ENCODE results near the gene TSHR. TPM values are rescaled to one million over a fixed set of nuclear protein-coding genes. Genes with fewer than 3 reads are reported as not detected.

TSHR gene
- total RNA-seq, 1 experiment from 2014 or later = not detected

DNA sequence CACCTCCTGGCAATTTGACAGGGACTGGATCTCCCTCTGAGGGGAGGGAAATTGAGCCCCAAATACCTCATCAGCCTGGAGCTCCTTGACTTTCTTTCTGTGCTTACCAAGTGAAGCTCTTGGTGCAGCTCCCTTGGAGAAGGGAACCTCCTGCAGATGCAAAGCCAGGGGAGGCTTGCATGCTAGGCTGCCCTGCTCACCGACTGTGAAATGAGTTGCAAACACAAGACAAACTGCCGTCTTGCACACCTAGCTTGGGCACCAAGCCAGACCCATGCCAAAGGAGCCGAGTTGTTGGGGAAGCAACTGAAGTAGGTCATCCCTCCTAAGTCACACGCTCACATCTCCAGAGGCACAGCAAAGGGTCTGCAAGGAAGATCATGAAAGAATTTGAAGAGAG is 170.1 kb downstream of the TSHR start:
- Histone ChIP-seq H3K9ac (ENCODE audit: low read length) (no peak overlapping the region), H3F3A (ENCODE audit: low read length, unreplicated experiment) (no peaks in the 10 kb centered on the region), H3K27me3 (ENCODE audit: low read length) (no peaks in the 10 kb centered on the region), H3K79me2 (ENCODE audit: low read length) (no peaks in the 10 kb centered on the region), H3K36me3 (ENCODE audit: low read depth, low read length) (no peaks in the 10 kb centered on the region; the same call in 1 of the 2 replicates), H3K27ac (ENCODE audit: low read length) (no peak overlapping the region), H4K20me1 (ENCODE audit: low read length) (no peaks in the 10 kb centered on the region), H3K9me3 (ENCODE audit: low read length) (no peaks in the 10 kb centered on the region), H3K9me2 (replicated peaks; ENCODE audit: low read length) (0 out of 2 replicates have a peak, but pooled peaks cover 2% of the 10 kb centered on the region), H3K4me2 (ENCODE audit: low read length) (no peak overlapping the region), H2AFZ (ENCODE audit: low read length) (no peak overlapping the region), H3K4me3 (ENCODE audit: low read length) (no peak overlapping the region), H3K4me1 (ENCODE audit: insufficient read depth, low read length) (no peaks in the 10 kb centered on the region)
- CTCF ChIA-PET = no interaction called here
- BruUV-seq (replicated peaks) = no TSS peak
- DNase-seq (no peak), ATAC-seq (no peak)
- intact Hi-C loops (cut with micrococcal nuclease) = no loop called here
- POLR2A ChIA-PET (ENCODE audit: unreplicated experiment) = no interaction called here
- TF ChIP-seq EZH2 (IDR thresholded peaks at IDR 0.05; ENCODE audit: low read length, unreplicated experiment) (no peak), EZH2phosphoT487 (IDR thresholded peaks at IDR 0.05; ENCODE audit: borderline replicate concordance, low read length) (no peak)
- TF ChIP-seq, protein P1, sequence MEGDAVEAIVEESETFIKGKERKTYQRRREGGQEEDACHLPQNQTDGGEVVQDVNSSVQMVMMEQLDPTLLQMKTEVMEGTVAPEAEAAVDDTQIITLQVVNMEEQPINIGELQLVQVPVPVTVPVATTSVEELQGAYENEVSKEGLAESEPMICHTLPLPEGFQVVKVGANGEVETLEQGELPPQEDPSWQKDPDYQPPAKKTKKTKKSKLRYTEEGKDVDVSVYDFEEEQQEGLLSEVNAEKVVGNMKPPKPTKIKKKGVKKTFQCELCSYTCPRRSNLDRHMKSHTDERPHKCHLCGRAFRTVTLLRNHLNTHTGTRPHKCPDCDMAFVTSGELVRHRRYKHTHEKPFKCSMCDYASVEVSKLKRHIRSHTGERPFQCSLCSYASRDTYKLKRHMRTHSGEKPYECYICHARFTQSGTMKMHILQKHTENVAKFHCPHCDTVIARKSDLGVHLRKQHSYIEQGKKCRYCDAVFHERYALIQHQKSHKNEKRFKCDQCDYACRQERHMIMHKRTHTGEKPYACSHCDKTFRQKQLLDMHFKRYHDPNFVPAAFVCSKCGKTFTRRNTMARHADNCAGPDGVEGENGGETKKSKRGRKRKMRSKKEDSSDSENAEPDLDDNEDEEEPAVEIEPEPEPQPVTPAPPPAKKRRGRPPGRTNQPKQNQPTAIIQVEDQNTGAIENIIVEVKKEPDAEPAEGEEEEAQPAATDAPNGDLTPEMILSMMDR (conservative IDR thresholded peaks at IDR 0.05; ENCODE audit: low read depth, low read length) = no peak

DNA sequence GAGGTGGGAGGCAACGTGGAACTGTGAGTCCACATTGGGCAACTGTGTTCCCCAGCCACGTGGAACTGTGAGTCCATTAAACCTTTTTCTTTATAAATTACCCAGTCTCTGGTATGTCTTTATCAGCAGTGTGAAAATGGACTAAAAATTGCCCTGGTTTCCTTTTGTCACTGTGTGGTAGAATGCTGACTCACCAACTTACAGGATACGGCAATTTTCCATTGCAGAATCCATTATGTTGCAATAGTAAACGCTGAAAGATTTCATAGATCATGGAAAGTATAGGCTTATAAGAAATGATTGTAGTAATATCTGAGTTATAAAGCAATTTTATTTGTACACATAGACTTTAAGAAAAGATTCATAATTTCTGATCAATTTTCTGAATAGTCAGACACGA is 172.4 kb downstream of the TSHR start:
- DNase-seq = no peak
- no peak overlapping the region for H3K4me2 ChIP-seq (ENCODE audit: low read length)
- no peak overlapping the region for H3K27ac ChIP-seq (ENCODE audit: low read length)
- no TSS peak for BruUV-seq (replicated peaks)
- H3K9ac ChIP-seq (ENCODE audit: low read length) = no peak overlapping the region
- ChIA-PET POLR2A (ENCODE audit: unreplicated experiment) (no interaction called here), CTCF (no interaction called here)
- ATAC-seq = no peak
- TF ChIP-seq EZH2phosphoT487 (IDR thresholded peaks at IDR 0.05; ENCODE audit: borderline replicate concordance, low read length) = no peak
- no peak for TF ChIP-seq EZH2 (IDR thresholded peaks at IDR 0.05; ENCODE audit: low read length, unreplicated experiment)
- TF ChIP-seq, protein P1 (conservative IDR thresholded peaks at IDR 0.05; ENCODE audit: low read depth, low read length) = no peak
- H3F3A ChIP-seq (ENCODE audit: low read length, unreplicated experiment) = no peaks in the 10 kb centered on the region
- H3K36me3 ChIP-seq (ENCODE audit: low read depth, low read length) = no peaks in the 10 kb centered on the region; the same call in 1 of the 2 replicates
- no peaks in the 10 kb centered on the region for H3K9me3 ChIP-seq (ENCODE audit: low read length)
- H3K4me3 ChIP-seq (ENCODE audit: low read length) = no peak overlapping the region
- H4K20me1 ChIP-seq (ENCODE audit: low read length) = no peaks in the 10 kb centered on the region
- H3K9me2 ChIP-seq (replicated peaks; ENCODE audit: low read length) = no peaks in the 10 kb centered on the region
- H3K79me2 ChIP-seq (ENCODE audit: low read length) = no peaks in the 10 kb centered on the region
- intact Hi-C loops (cut with micrococcal nuclease) = loop anchor here (2.0 kb wide), 1 partner anchor 21 kb away; no protein-coding TSS in a partner anchor
- H2AFZ ChIP-seq (ENCODE audit: low read length) = no peak overlapping the region
- no peaks in the 10 kb centered on the region for H3K4me1 ChIP-seq (ENCODE audit: insufficient read depth, low read length)
- peaks cover 5% of the 10 kb centered on the region; the same call in 1 of the 2 replicates for H3K27me3 ChIP-seq (ENCODE audit: low read length)

DNA sequence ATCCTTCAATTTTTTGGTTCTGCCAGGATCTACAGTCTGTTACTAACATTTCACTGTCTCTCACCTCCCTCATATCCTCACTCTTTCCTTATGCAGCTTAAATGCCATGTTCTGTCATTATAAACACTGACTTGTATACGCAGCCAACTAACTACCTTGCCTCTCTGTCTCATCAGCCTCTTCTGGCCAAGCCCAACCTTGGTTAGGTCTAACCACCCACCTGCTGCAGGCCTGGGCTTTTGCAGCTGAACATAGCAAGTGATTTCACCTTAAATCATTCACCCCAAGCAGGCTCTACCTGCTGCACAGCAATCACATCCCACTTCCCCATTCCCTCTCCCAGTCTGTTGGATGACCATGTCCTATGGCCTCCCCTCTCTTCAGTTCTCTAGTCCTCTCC is 173.8 kb downstream of the TSHR start:
- Histone ChIP-seq H3K4me1 (ENCODE audit: insufficient read depth, low read length) (no peaks in the 10 kb centered on the region), H2AFZ (ENCODE audit: low read length) (no peak overlapping the region), H4K20me1 (ENCODE audit: low read length) (no peaks in the 10 kb centered on the region), H3F3A (ENCODE audit: low read length, unreplicated experiment) (no peaks in the 10 kb centered on the region), H3K9me3 (ENCODE audit: low read length) (no peaks in the 10 kb centered on the region), H3K27me3 (ENCODE audit: low read length) (peaks cover 13% of the 10 kb centered on the region), H3K36me3 (ENCODE audit: low read depth, low read length) (no peaks in the 10 kb centered on the region; the same call in 1 of the 2 replicates), H3K4me2 (ENCODE audit: low read length) (no peak overlapping the region), H3K27ac (ENCODE audit: low read length) (no peak overlapping the region), H3K4me3 (ENCODE audit: low read length) (no peak overlapping the region), H3K79me2 (ENCODE audit: low read length) (no peaks in the 10 kb centered on the region), H3K9me2 (replicated peaks; ENCODE audit: low read length) (no peaks in the 10 kb centered on the region), H3K9ac (ENCODE audit: low read length) (no peak overlapping the region)
- no peak for TF ChIP-seq EZH2 (IDR thresholded peaks at IDR 0.05; ENCODE audit: low read length, unreplicated experiment)
- TF ChIP-seq EZH2phosphoT487 (IDR thresholded peaks at IDR 0.05; ENCODE audit: borderline replicate concordance, low read length) = no peak
- POLR2A ChIA-PET (ENCODE audit: unreplicated experiment) = no interaction called here
- no TSS peak for BruUV-seq (replicated peaks)
- CTCF ChIA-PET = no interaction called here
- DNase-seq (no peak), ATAC-seq (no peak)
- intact Hi-C loops (cut with micrococcal nuclease) = no loop called here
